ENCODE results near the gene PTPRK. TPM values are rescaled to one million over a fixed set of nuclear protein-coding genes. Genes with fewer than 3 reads are reported as not detected.
A peak's percentile ranks its signal among the peaks of the same experiment; 100 is the strongest.
"Not testable (repeated sequence)": the region's sequence is repeated elsewhere in the genome, so short reads cannot be mapped to it uniquely, and the experiment has no call there.

Gene PTPRK
- total RNA-seq, 1 experiment from 2014 or later = 94.4 TPM

- Mint-ChIP-seq H3K27ac (ENCODE audit: unreplicated experiment) (peak overlapping the region; percentile 70), H3K4me3 (ENCODE audit: unreplicated experiment) (no peak overlapping the region), H3K4me1 (ENCODE audit: low read depth, unreplicated experiment) (peaks cover 36% of the 10 kb centered on the region), H3K36me3 (ENCODE audit: insufficient read depth, unreplicated experiment) (peaks cover 16% of the 10 kb centered on the region), H3K9me3 (ENCODE audit: unreplicated experiment) (no peaks in the 10 kb centered on the region), H3K27me3 (ENCODE audit: insufficient read depth, unreplicated experiment) (no peaks in the 10 kb centered on the region)
- no peak overlapping the region for H3K4me3 ChIP-seq (ENCODE audit: low read depth, low read length)
- BruUV-seq (replicated peaks) = no TSS peak
- H3K36me3 ChIP-seq (ENCODE audit: control insufficient read depth, insufficient read depth, low read length) = no peaks in the 10 kb centered on the region
- peaks cover 13% of the 10 kb centered on the region for H3K4me1 ChIP-seq
- peak; percentile 46 to 48 for TF ChIP-seq CTCF (IDR thresholded peaks at IDR 0.05; ENCODE audit: insufficient read depth in 1 of 2, low read depth in 1 of 2, low read length in 1 of 2, severe bottlenecking in 1 of 2, unreplicated experiment in 1 of 2)
- peak in 1 of 2 experiments; percentile 32 for DNase-seq
- ChIA-PET CTCF (interaction anchor here (0.9 to 1.6 kb wide), 4 partner anchors 13 to 33 kb away, joined by 3 to 6 read pairs (median 4); partner anchors contain the start of gene PTPRK), POLR2A (interaction anchor here (1.2 kb wide), 1 partner anchor 33 kb away, joined by 3 read pairs; the partner anchor contains the start of gene PTPRK)
- H3K9me3 ChIP-seq = no peaks in the 10 kb centered on the region
- intact Hi-C loops (cut with micrococcal nuclease; ENCODE audit: unreplicated experiment) = loop anchor here (1.0 to 5.0 kb wide), 2 partner anchors 33 to 750 kb away; partner anchors contain the start of gene PTPRK
- H3K27me3 ChIP-seq (replicated peaks; ENCODE audit: control insufficient read depth, insufficient read depth, low read length) = no peaks in the 10 kb centered on the region
Observed at GRCh38 chr6:128487055-128487454, 33.3 kb downstream of the PTPRK start.

- peaks cover 31% of the 10 kb centered on the region for H3K4me1 Mint-ChIP-seq (ENCODE audit: low read depth, unreplicated experiment)
- not testable (repeated sequence) for H3K4me3 ChIP-seq (ENCODE audit: low read depth, low read length); H3K9me3 ChIP-seq; H3K4me3 Mint-ChIP-seq (ENCODE audit: unreplicated experiment); H3K4me1 ChIP-seq; BruUV-seq (replicated peaks); DNase-seq; H3K27me3 ChIP-seq (replicated peaks; ENCODE audit: control insufficient read depth, insufficient read depth, low read length); H3K27me3 Mint-ChIP-seq (ENCODE audit: insufficient read depth, unreplicated experiment); H3K9me3 Mint-ChIP-seq (ENCODE audit: unreplicated experiment); H3K36me3 ChIP-seq (ENCODE audit: control insufficient read depth, insufficient read depth, low read length)
- POLR2A ChIA-PET = interaction anchor here (1.2 kb wide), 1 partner anchor 34 kb away, joined by 3 read pairs; the partner anchor contains the start of gene PTPRK
- H3K36me3 Mint-ChIP-seq (ENCODE audit: insufficient read depth, unreplicated experiment) = peaks cover 16% of the 10 kb centered on the region
- intact Hi-C loops (cut with micrococcal nuclease; ENCODE audit: unreplicated experiment) = loop anchor here (5.0 kb wide), 1 partner anchor 749 kb away; no protein-coding TSS in a partner anchor
- H3K27ac Mint-ChIP-seq (ENCODE audit: unreplicated experiment) = peak overlapping the region; percentile 70
- CTCF ChIA-PET = interaction anchor here (0.9 to 1.6 kb wide), 4 partner anchors 13 to 34 kb away, joined by 3 to 6 read pairs (median 4); partner anchors contain the start of gene PTPRK
Observed at GRCh38 chr6:128486580-128486979, 33.8 kb downstream of the PTPRK start.

GRCh38 chr6:128483472-128484135, 36.8 kb downstream of the PTPRK start:
- intact Hi-C loops (cut with micrococcal nuclease; ENCODE audit: unreplicated experiment) = no loop called here
- Histone ChIP-seq H3K36me3 (ENCODE audit: control insufficient read depth, insufficient read depth, low read length) (no peaks in the 10 kb centered on the region), H3K4me3 (ENCODE audit: low read depth, low read length) (no peak overlapping the region), H3K4me1 (0 out of 2 replicates have a peak, but pooled peaks cover 8% of the 10 kb centered on the region), H3K9me3 (no peaks in the 10 kb centered on the region), H3K27me3 (replicated peaks; ENCODE audit: control insufficient read depth, insufficient read depth, low read length) (no peaks in the 10 kb centered on the region)
- POLR2A ChIA-PET = no interaction called here
- Mint-ChIP-seq H3K9me3 (ENCODE audit: unreplicated experiment) (peaks cover 10% of the 10 kb centered on the region), H3K4me1 (ENCODE audit: low read depth, unreplicated experiment) (peaks cover 37% of the 10 kb centered on the region), H3K36me3 (ENCODE audit: insufficient read depth, unreplicated experiment) (peaks cover 16% of the 10 kb centered on the region), H3K4me3 (ENCODE audit: unreplicated experiment) (no peak overlapping the region), H3K27ac (ENCODE audit: unreplicated experiment) (no peak overlapping the region), H3K27me3 (ENCODE audit: insufficient read depth, unreplicated experiment) (no peaks in the 10 kb centered on the region)
- BruUV-seq (replicated peaks) = no TSS peak
- no peak for DNase-seq
- TF ChIP-seq CTCF (IDR thresholded peaks at IDR 0.05; ENCODE audit: insufficient read depth in 1 of 2, low read depth in 1 of 2, low read length in 1 of 2, severe bottlenecking in 1 of 2, unreplicated experiment in 1 of 2) = no peak
- CTCF ChIA-PET = interaction anchor here (0.7 kb wide), 1 partner anchor 905 kb away, joined by 3 read pairs; no protein-coding TSS in a partner anchor

Data from Caco-2 (cell line).